ENCODE results near the gene ESAM. TPM values are rescaled to one million over a fixed set of nuclear protein-coding genes. Genes with fewer than 3 reads are reported as not detected.
"Not testable (repeated sequence)": the region's sequence is repeated elsewhere in the genome, so short reads cannot be mapped to it uniquely, and the experiment has no call there.

The ESAM gene
- total RNA-seq, 1 experiment from 2014 or later: 31.1 TPM

- DNase-seq (ENCODE audit: low spot score): no peak
Observed at GRCh38 chr11:124776865-124777645, 15.0 kb upstream of the ESAM start.

- not testable (repeated sequence) for DNase-seq (ENCODE audit: low spot score)
Observed at GRCh38 chr11:124770959-124771358, 8.9 kb upstream of the ESAM start.

GRCh38 chr11:124769806-124770774 lies 8.0 kb upstream of the ESAM start:
- DNase-seq (ENCODE audit: low spot score): peak; percentile 38

- DNase-seq (ENCODE audit: low spot score): peak; percentile 83
Observed at GRCh38 chr11:124768914-124769313, 6.8 kb upstream of the ESAM start.

GRCh38 chr11:124766156-124766555 lies 4.1 kb upstream of the ESAM start:
- no peak for DNase-seq (ENCODE audit: low spot score)

GRCh38 chr11:124763156-124763947 lies 1.3 kb upstream of the ESAM start:
- peak; percentile 95 for DNase-seq (ENCODE audit: low spot score)

- peak; percentile 71 for DNase-seq (ENCODE audit: low spot score)
Observed at GRCh38 chr11:124762624-124763155, 600 bp upstream of the ESAM start.

- peak; percentile 34 for DNase-seq (ENCODE audit: low spot score)
Observed at GRCh38 chr11:124761301-124762104, 587 bp downstream of the ESAM start.

- no peak for DNase-seq (ENCODE audit: low spot score)
Observed at GRCh38 chr11:124760806-124761205, 1.3 kb downstream of the ESAM start.

GRCh38 chr11:124760205-124760652 lies 1.9 kb downstream of the ESAM start:
- DNase-seq (ENCODE audit: low spot score): no peak

- DNase-seq (ENCODE audit: low spot score): no peak
Observed at GRCh38 chr11:124759266-124760204, 2.6 kb downstream of the ESAM start.

- peak; percentile 95 for DNase-seq (ENCODE audit: low spot score)
Observed at GRCh38 chr11:124758355-124759265, 3.5 kb downstream of the ESAM start.

- DNase-seq (ENCODE audit: low spot score): no peak
Observed at GRCh38 chr11:124757320-124757719, 4.8 kb downstream of the ESAM start.

- DNase-seq (ENCODE audit: low spot score): no peak
Observed at GRCh38 chr11:124756753-124757227, 5.3 kb downstream of the ESAM start.

GRCh38 chr11:124756033-124756752 lies 5.9 kb downstream of the ESAM start:
- no peak for DNase-seq (ENCODE audit: low spot score)

GRCh38 chr11:124754710-124755109 lies 7.4 kb downstream of the ESAM start:
- DNase-seq (ENCODE audit: low spot score): no peak

GRCh38 chr11:124754309-124754708 lies 7.8 kb downstream of the ESAM start:
- DNase-seq (ENCODE audit: low spot score): no peak
